ENCODE measurements around the gene HBA2. TPM values are rescaled to one million over a fixed set of nuclear protein-coding genes. Genes with fewer than 3 reads are reported as not detected.

The HBA2 gene
- total and polyA plus RNA-seq, 2 of the 4 experiments (the other 2 are of a cell fraction), result not detected

GRCh38 chr16:169014-169413 is 3.7 kb upstream of the HBA2 start:
- CTCF ChIA-PET, result interaction anchor here (2.3 kb wide), 1 partner anchor 62 kb away, joined by 8 read pairs; no protein-coding TSS in a partner anchor
- intact Hi-C loops (cut with micrococcal nuclease), result no loop called here

More at GRCh38 chr16:169014-169413, 3.7 kb upstream of the HBA2 start:
- Histone ChIP-seq H3K18ac (ENCODE audit: low read depth, low read length) (no peak overlapping the region), H3K9ac (ENCODE audit: low read depth, low read length) (no peak overlapping the region), H3K79me1 (ENCODE audit: low read depth in 1 of 2, low read length in 2 of 2) (no peaks in the 10 kb centered on the region), H3K56ac (ENCODE audit: extremely low read depth, insufficient read depth, low read length) (no peak overlapping the region), H3K9me3 (ENCODE audit: control insufficient read depth, insufficient read depth, low read length) (no peaks in the 10 kb centered on the region; the same call in none of the 2 replicates), H3K14ac (replicated peaks; ENCODE audit: low read depth, low read length) (no peak overlapping the region), H3K23ac (ENCODE audit: low read depth, low read length) (no peak overlapping the region), H3K9me1 (ENCODE audit: insufficient read depth, low read length) (0 out of 2 replicates have a peak, but pooled peaks cover 4% of the 10 kb centered on the region), H4K91ac (ENCODE audit: insufficient read depth, low read depth, low read length) (no peak overlapping the region), H3K4ac (ENCODE audit: low read depth, low read length) (no peak overlapping the region), H2AK5ac (ENCODE audit: low read depth, low read length) (no peak overlapping the region), H3K36me3 (ENCODE audit: control insufficient read depth, insufficient read depth, low read length) (no peaks in the 10 kb centered on the region), H2BK120ac (ENCODE audit: low read depth, low read length) (no peak overlapping the region), H4K8ac (ENCODE audit: low read depth in 2 of 2, low read length in 2 of 2) (no peak overlapping the region), H3K4me3 (ENCODE audit: insufficient read depth, low read depth, low read length) (no peak overlapping the region), H2BK20ac (ENCODE audit: low read depth, low read length) (no peak overlapping the region), H3K4me1 (ENCODE audit: control insufficient read depth, insufficient read depth, low read length) (no peaks in the 10 kb centered on the region; the same call in 1 of the 2 replicates), H3K4me2 (ENCODE audit: low read depth, low read length) (no peak overlapping the region), H2AFZ (replicated peaks; ENCODE audit: low read length, poor library complexity) (no peak overlapping the region), H3K27ac (ENCODE audit: insufficient read depth, low read length) (no peak overlapping the region), H4K5ac (ENCODE audit: low read depth, low read length) (no peak overlapping the region), H3K27me3 (ENCODE audit: control insufficient read depth, insufficient read depth, low read length) (peaks cover 53% of the 10 kb centered on the region), H2BK15ac (ENCODE audit: low read depth, low read length) (no peak overlapping the region), H4K20me1 (ENCODE audit: insufficient read depth, low read length) (peaks cover 5% of the 10 kb centered on the region), H2AK9ac (replicated peaks; ENCODE audit: low read depth, low read length, poor library complexity) (no peak overlapping the region), H2BK5ac (ENCODE audit: low read depth, low read length, poor library complexity, severe bottlenecking) (no peak overlapping the region)
- dilution Hi-C loops (cut with HindIII; ENCODE audit: low sequenced_read_pairs, unreplicated experiment) (no loop called here), in situ Hi-C loops (cut with MboI; ENCODE audit: low sequenced_read_pairs) (no loop called here)
- no TSS peak for BruUV-seq (replicated peaks)
- ATAC-seq (ENCODE audit: low read depth) (no peak), DNase-seq (no peak)
- no CpG with 5 or more reads among the region's 3 CpGs for WGBS, 2 experiments (ENCODE audit: extremely low coverage in 2 of 2, insufficient read length in 1 of 2)
- TF ChIP-seq NFE2L2 (IDR thresholded peaks at IDR 0.05; ENCODE audit: low read depth, low read length), result no peak
- no peak for TF ChIP-seq ELK1 (IDR thresholded peaks at IDR 0.05; ENCODE audit: borderline replicate concordance, low read depth, low read length)
- POLR2A ChIA-PET (ENCODE audit: unreplicated experiment), result no interaction called here
